IMR-90 (cell line): ENCODE results near the gene XRN1. TPM values are rescaled to one million over a fixed set of nuclear protein-coding genes. Genes with fewer than 3 reads are reported as not detected.

Source experiments
- ATAC-seq: fragments of 200-7000 bp; cut with Tn5 transposase; 2 replicates; pipeline ENCODE4 v1.9.1; 2020; ENCODE audit warnings: low read depth, mild to moderate bottlenecking, moderate library complexity
- BruUV-seq: library from RNA; stranded (reverse); fragments of 400-500 nt; replicated peaks from 2 replicates; lab custom pipeline; 2021; lab: Mats Ljungman, UMichigan
- CTCF ChIA-PET: fragments of 300-600 bp; formaldehyde crosslinking; extraction: SDS; loops from one replicate; lab custom pipeline; 2021; ENCODE audit warnings: antibody characterized with exemption; lab: Yijun Ruan, JAX
- POLR2A ChIA-PET: fragments of 300-600 bp; sonication (Branson Sonifier 250); formaldehyde crosslinking; loops from one replicate; lab custom pipeline; 2022; ENCODE audit warnings: antibody characterized with exemption; ENCODE audit not compliant: unreplicated experiment; lab: Charles Lee
- DNase-seq: peaks from one replicate; pipeline ENCODE4 v3.0.0; 2013
- H2AFZ ChIP-seq: replicated peaks from 2 replicates; pipeline ENCODE3; 2013; ENCODE audit warnings: low read length, mild to moderate bottlenecking; ENCODE audit not compliant: poor library complexity
- H2AK5ac ChIP-seq: 2 replicates; pipeline ENCODE4 v1.6.1; 2013; ENCODE audit warnings: low read depth, low read length, inconsistent platforms
- H2AK9ac ChIP-seq: replicated peaks from 2 replicates; pipeline ENCODE3; 2013; ENCODE audit warnings: mild to moderate bottlenecking, low read depth, low read length, moderate library complexity; ENCODE audit not compliant: poor library complexity
- H2BK120ac ChIP-seq: 2 replicates; pipeline ENCODE4 v1.6.1; 2013; ENCODE audit warnings: low read depth, low read length, inconsistent platforms
- H2BK15ac ChIP-seq: 3 replicates; pipeline ENCODE4 v1.6.1; 2013; ENCODE audit warnings: low read depth, low read length, inconsistent platforms
- H2BK20ac ChIP-seq: 2 replicates; pipeline ENCODE4 v1.6.1; 2013; ENCODE audit warnings: low read depth, mild to moderate bottlenecking, inconsistent platforms, low read length, moderate library complexity
- H2BK5ac ChIP-seq: 2 replicates; pipeline ENCODE4 v1.6.1; 2013; ENCODE audit warnings: mild to moderate bottlenecking, low read depth, low read length, inconsistent platforms; ENCODE audit not compliant: poor library complexity, severe bottlenecking
- H3K14ac ChIP-seq: replicated peaks from 2 replicates; pipeline ENCODE4 v1.6.1; 2013; ENCODE audit warnings: low read depth, low read length, inconsistent platforms
- H3K18ac ChIP-seq: 2 replicates; pipeline ENCODE4 v1.6.1; 2013; ENCODE audit warnings: low read depth, low read length, control low read depth
- H3K23ac ChIP-seq: 2 replicates; pipeline ENCODE4 v1.6.1; 2013; ENCODE audit warnings: low read depth, low read length, inconsistent platforms
- H3K27ac ChIP-seq: 2 replicates; pipeline ENCODE4 v1.5.1; 2013; ENCODE audit warnings: mild to moderate bottlenecking, control low read depth, low read length; ENCODE audit not compliant: insufficient read depth
- H3K27me3 ChIP-seq: 2 replicates; pipeline ENCODE4 v1.6.1; 2013; ENCODE audit warnings: low read length; ENCODE audit not compliant: control insufficient read depth, insufficient read depth
- H3K36me3 ChIP-seq: 2 replicates; pipeline ENCODE4 v1.6.1; 2013; ENCODE audit warnings: low read length, mixed read lengths; ENCODE audit not compliant: control insufficient read depth, insufficient read depth
- H3K4ac ChIP-seq: 2 replicates; pipeline ENCODE4 v1.6.1; 2013; ENCODE audit warnings: low read depth, low read length, inconsistent platforms
- H3K4me1 ChIP-seq: 2 replicates; pipeline ENCODE4 v1.6.1; 2013; ENCODE audit warnings: low read length, mixed read lengths; ENCODE audit not compliant: control insufficient read depth, insufficient read depth
- H3K4me2 ChIP-seq: 2 replicates; pipeline ENCODE4 v1.6.1; 2013; ENCODE audit warnings: low read depth, mild to moderate bottlenecking, control low read depth, low read length, moderate library complexity
- H3K4me3 ChIP-seq: 2 replicates; pipeline ENCODE4 v1.5.1; 2013; ENCODE audit warnings: low read depth, mild to moderate bottlenecking, control low read depth, low read length, moderate library complexity; ENCODE audit not compliant: insufficient read depth
- H3K56ac ChIP-seq: 2 replicates; pipeline ENCODE4 v1.6.1; 2013; ENCODE audit warnings: low read length, inconsistent platforms; ENCODE audit not compliant: insufficient read depth; ENCODE audit errors: extremely low read depth
- H3K79me1 ChIP-seq, 2 experiments: 2 replicates each; pipeline ENCODE4 v1.6.1; 2013; ENCODE audit warnings: low read length in 2 of 2, inconsistent platforms in 1 of 2, low read depth in 1 of 2
- H3K9ac ChIP-seq: 2 replicates; pipeline ENCODE4 v1.6.1; 2013; ENCODE audit warnings: low read depth, low read length, control low read depth
- H3K9me1 ChIP-seq: 2 replicates; pipeline ENCODE4 v1.6.1; 2013; ENCODE audit warnings: low read length, inconsistent platforms; ENCODE audit not compliant: insufficient read depth
- H3K9me3 ChIP-seq: 2 replicates; pipeline ENCODE4 v1.6.1; 2013; ENCODE audit warnings: low read length; ENCODE audit not compliant: control insufficient read depth, insufficient read depth
- H4K20me1 ChIP-seq: 2 replicates; pipeline ENCODE4 v1.6.1; 2013; ENCODE audit warnings: low read length, inconsistent platforms; ENCODE audit not compliant: insufficient read depth
- H4K5ac ChIP-seq: 2 replicates; pipeline ENCODE4 v1.6.1; 2013; ENCODE audit warnings: mild to moderate bottlenecking, low read depth, low read length, control low read depth
- H4K8ac ChIP-seq, 2 experiments: 2 replicates each; pipeline ENCODE4 v1.6.1; 2013; ENCODE audit warnings: low read depth in 2 of 2, low read length in 2 of 2, control low read depth in 1 of 2, inconsistent platforms in 1 of 2
- H4K91ac ChIP-seq: 2 replicates; pipeline ENCODE4 v1.6.1; 2013; ENCODE audit warnings: low read depth, low read length, inconsistent platforms; ENCODE audit not compliant: insufficient read depth
- FOS ChIP-seq: fragments of 150-350 bp; IDR thresholded peaks from 2 replicates; pipeline ENCODE4 v1.6.1; 2016; ENCODE audit warnings: low read depth, low read length
- MAFK ChIP-seq: IDR thresholded peaks from 2 replicates; pipeline ENCODE4 v1.6.1; 2012; ENCODE audit warnings: low read depth, low read length, improper control_type of control experiment
- RAD21 ChIP-seq: IDR thresholded peaks from 2 replicates; pipeline ENCODE4 v1.6.1; 2012; ENCODE audit warnings: low read length, improper control_type of control experiment
- WGBS, 2 experiments: methylation state at CpG; one replicate each; pipeline versions ENCODE4 v1.1.5 to v1.1.7; 2013; ENCODE audit warnings: missing lambda C conversion rate in 2 of 2; ENCODE audit not compliant: insufficient read length in 1 of 2; ENCODE audit errors: extremely low coverage in 2 of 2; 5-methylcytosine and 5-hydroxymethylcytosine counted together
- dilution Hi-C: fragments of 300-500 bp; cut with HindIII; formaldehyde crosslinking; loops from one replicate; pipeline ENCODE4 v1.14.3; 2018; ENCODE audit warnings: low sequenced_read_pairs; ENCODE audit not compliant: unreplicated experiment
- in situ Hi-C: fragments of 300-500 bp; cut with MboI; formaldehyde crosslinking; loops from 3 replicates; pipeline ENCODE4 v1.14.3; 2019; ENCODE audit warnings: low sequenced_read_pairs, inconsistent platforms, mixed read lengths
- intact Hi-C: fragments of 100-400 bp; cut with micrococcal nuclease; formaldehyde crosslinking; loops from 2 replicates; pipeline ENCODE4 v1.10.0; 2022
- polyA plus RNA-seq, 3 experiments: library from polyadenylated mRNA; depleted of rRNA; stranded (reverse); fragments of >200 nt; gene quantifications; 2 replicates each; pipeline ENCODE4 v1.2.3, GENCODE V29; 2012; ENCODE audit warnings: low replicate concordance in 1 of 3
- total RNA-seq: library from RNA; depleted of rRNA; stranded (reverse); fragments of >200 nt; gene quantifications from 2 replicates; pipeline ENCODE4 v1.2.3, GENCODE V29; 2012

The XRN1 gene
- total and polyA plus RNA-seq, 2 of the 4 experiments (the other 2 are of a cell fraction): 6.0 to 21.5 TPM

DNA sequence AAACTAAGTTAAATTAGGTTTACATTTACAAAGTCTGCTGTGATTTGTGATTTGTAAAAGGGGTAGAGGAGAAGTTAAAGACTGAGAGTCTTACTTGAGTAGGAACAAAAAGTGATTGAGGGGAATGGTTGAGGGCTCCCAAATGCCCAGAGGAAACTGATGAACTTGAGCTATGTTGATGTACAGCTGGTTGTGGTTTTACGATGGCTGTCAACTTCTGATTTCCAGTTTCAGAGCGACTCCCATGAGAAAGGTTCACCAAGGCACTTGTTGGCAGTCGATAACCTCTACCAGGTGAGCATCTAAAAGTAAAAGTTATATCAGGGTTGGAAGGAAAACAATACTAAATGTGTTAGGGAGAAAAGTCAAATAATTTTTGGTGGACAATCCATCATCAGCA lies 91.0 kb downstream of the XRN1 start:
- Histone ChIP-seq H3K4ac (no peak overlapping the region), H2BK20ac (no peak overlapping the region), H3K14ac (no peak overlapping the region), H2AFZ (no peak overlapping the region), H2BK120ac (no peak overlapping the region), H2BK15ac (no peak overlapping the region), H4K20me1 (no peaks in the 10 kb centered on the region), H4K5ac (no peak overlapping the region), H4K8ac (no peak overlapping the region), H3K9me1 (no peaks in the 10 kb centered on the region), H3K27ac (no peak overlapping the region), H3K9ac (no peak overlapping the region), H2BK5ac (no peak overlapping the region), H3K4me1 (no peaks in the 10 kb centered on the region), H3K4me3 (no peak overlapping the region), H3K79me1 (no peaks in the 10 kb centered on the region), H3K18ac (no peak overlapping the region), H3K9me3 (peaks cover 4% of the 10 kb centered on the region; the same call in 1 of the 2 replicates), H3K4me2 (no peak overlapping the region), H3K27me3 (no peaks in the 10 kb centered on the region), H2AK5ac (no peak overlapping the region), H3K36me3 (peaks cover 26% of the 10 kb centered on the region), H2AK9ac (no peak overlapping the region), H3K56ac (no peak overlapping the region), H3K23ac (no peak overlapping the region), H4K91ac (no peak overlapping the region)
- ChIA-PET POLR2A (no interaction called here), CTCF (interaction anchor here (0.6 to 0.7 kb wide), 2 partner anchors 18 to 42 kb away, joined by 3 to 4 read pairs; no protein-coding TSS in a partner anchor)
- dilution Hi-C loops (no loop called here), intact Hi-C loops (no loop called here), in situ Hi-C loops (no loop called here)
- ATAC-seq: no peak
- no TSS peak for BruUV-seq
- no peak for DNase-seq
- no peak for TF ChIP-seq FOS
- TF ChIP-seq MAFK: no peak
- no peak for TF ChIP-seq RAD21
- no CpG with 5 or more reads among the region's 3 CpGs for WGBS, 2 experiments
